DND-41 (cell line): ENCODE data around the gene CD19.
"Not testable (repeated sequence)": the region's sequence is repeated elsewhere in the genome, so short reads cannot be mapped to it uniquely, and the experiment has no call there.

Experiments used
- ATAC-seq: fragments of 200-7000 bp; cut with Tn5 transposase; 3 replicates; pipeline ENCODE4 v1.9.1; 2021; ENCODE audit warnings: low read depth; ENCODE audit not compliant: insufficient read depth
- DNase-seq: peaks from one replicate; pipeline ENCODE4 v3.0.0-alpha.2; 2020
- H2AFZ ChIP-seq: 2 replicates; pipeline ENCODE4 v1.6.0; 2012; ENCODE audit warnings: low read depth, low read length
- H3K27ac ChIP-seq: 2 replicates; pipeline ENCODE4 v1.5.1; 2012; ENCODE audit warnings: low read length, inconsistent platforms
- H3K27me3 ChIP-seq: fragments of 200-600 bp; sonication (generic); 2 replicates; pipeline ENCODE4 v1.6.0; 2012; ENCODE audit warnings: low read length, mild to moderate bottlenecking, inconsistent platforms; ENCODE audit not compliant: insufficient read depth, poor library complexity
- H3K36me3 ChIP-seq: 2 replicates; pipeline ENCODE4 v1.5.1; 2012; ENCODE audit warnings: low read length, inconsistent platforms; ENCODE audit not compliant: insufficient read depth
- H3K4me1 ChIP-seq: 2 replicates; pipeline ENCODE4 v1.5.1; 2012; ENCODE audit warnings: mild to moderate bottlenecking, low read length; ENCODE audit not compliant: insufficient read depth
- H3K4me2 ChIP-seq: 2 replicates; pipeline ENCODE4 v1.6.0; 2012; ENCODE audit warnings: mild to moderate bottlenecking, moderate library complexity, low read length, inconsistent platforms; ENCODE audit not compliant: insufficient read depth
- H3K4me3 ChIP-seq, 2 experiments: fragments of 200-600 bp in 1 of 2; shearing (Covaris generic) in 1 of 2; 2 replicates each; pipeline ENCODE4 v1.5.1; 2012 to 2016; ENCODE audit warnings: inconsistent platforms in 2 of 2, low read length in 2 of 2, mild to moderate bottlenecking in 2 of 2, low read depth in 1 of 2, moderate library complexity in 1 of 2
- H3K79me2 ChIP-seq: 2 replicates; pipeline ENCODE4 v1.6.0; 2012; ENCODE audit warnings: low read length, inconsistent platforms; ENCODE audit not compliant: insufficient read depth
- H3K9ac ChIP-seq: 2 replicates; pipeline ENCODE4 v1.6.0; 2012; ENCODE audit warnings: low read depth, mild to moderate bottlenecking, inconsistent platforms, low read length, moderate library complexity
- H3K9me3 ChIP-seq: 2 replicates; pipeline ENCODE4 v1.5.1; 2012; ENCODE audit warnings: low read length, moderate library complexity, mild to moderate bottlenecking, inconsistent platforms; ENCODE audit not compliant: insufficient read depth, severe bottlenecking
- H4K20me1 ChIP-seq: 2 replicates; pipeline ENCODE4 v1.6.0; 2012; ENCODE audit warnings: low read length; ENCODE audit not compliant: insufficient read depth
- CTCF ChIP-seq: IDR thresholded peaks from 2 replicates; pipeline ENCODE4 v1.5.1; 2012; ENCODE audit warnings: borderline replicate concordance, low read length, moderate library complexity, mild to moderate bottlenecking; ENCODE audit not compliant: poor library complexity, severe bottlenecking; ENCODE audit errors: extremely low read depth
- EZH2 ChIP-seq: IDR thresholded peaks from 3 replicates; pipeline ENCODE4 v1.6.1; 2012; ENCODE audit warnings: borderline replicate concordance, low read depth, mild to moderate bottlenecking, moderate library complexity, low read length, inconsistent platforms; ENCODE audit not compliant: severe bottlenecking

Gene CD19

GRCh38 chr16:28884045-28884444, 47.7 kb upstream of the CD19 start:
- Histone ChIP-seq H3K9me3 (no peaks in the 10 kb centered on the region), H3K27ac (no peak overlapping the region), H4K20me1 (no peaks in the 10 kb centered on the region), H3K36me3 (peaks cover 3% of the 10 kb centered on the region; the same call in 1 of the 2 replicates), H3K9ac (no peak overlapping the region), H3K4me3 (no peak overlapping the region), H3K4me1 (peaks cover 13% of the 10 kb centered on the region), H2AFZ (no peak overlapping the region), H3K27me3 (no peaks in the 10 kb centered on the region), H3K4me2 (no peak overlapping the region), H3K79me2 (peaks cover 6% of the 10 kb centered on the region)
- ATAC-seq = no peak
- DNase-seq = no peak
- TF ChIP-seq EZH2 (no peak), CTCF (no peak)

- no peak overlapping the region for H3K4me2 ChIP-seq
- peaks cover 3% of the 10 kb centered on the region; the same call in 1 of the 2 replicates for H3K36me3 ChIP-seq
- DNase-seq (no peak), ATAC-seq (no peak)
- H3K27me3 ChIP-seq = no peaks in the 10 kb centered on the region
- TF ChIP-seq EZH2 = no peak
- TF ChIP-seq CTCF = no peak
- H4K20me1 ChIP-seq = no peaks in the 10 kb centered on the region
- no peak overlapping the region for H3K9ac ChIP-seq
- H3K4me3 ChIP-seq = no peak overlapping the region
- no peaks in the 10 kb centered on the region for H3K9me3 ChIP-seq
- H3K4me1 ChIP-seq = no peaks in the 10 kb centered on the region
- H3K79me2 ChIP-seq = no peaks in the 10 kb centered on the region
- H3K27ac ChIP-seq = no peak overlapping the region
- no peak overlapping the region for H2AFZ ChIP-seq
Measured at GRCh38 chr16:28886945-28887344, 44.8 kb upstream of the CD19 start.

GRCh38 chr16:28890355-28890754, 41.4 kb upstream of the CD19 start:
- not testable (repeated sequence) for H3K9ac ChIP-seq, H3K36me3 ChIP-seq, H3K4me3 ChIP-seq, H3K9me3 ChIP-seq, H2AFZ ChIP-seq, H3K27me3 ChIP-seq, H4K20me1 ChIP-seq, H3K79me2 ChIP-seq, H3K27ac ChIP-seq, ATAC-seq, H3K4me2 ChIP-seq, DNase-seq, H3K4me1 ChIP-seq

- TF ChIP-seq EZH2 (no peak), CTCF (no peak)
- no peaks in the 10 kb centered on the region for H3K4me1 ChIP-seq
- H2AFZ ChIP-seq = no peak overlapping the region
- H3K9me3 ChIP-seq = no peaks in the 10 kb centered on the region
- no peaks in the 10 kb centered on the region for H3K27me3 ChIP-seq
- no peak overlapping the region for H3K27ac ChIP-seq
- no peaks in the 10 kb centered on the region for H4K20me1 ChIP-seq
- H3K79me2 ChIP-seq = no peaks in the 10 kb centered on the region
- no peak for DNase-seq
- H3K4me3 ChIP-seq = no peak overlapping the region
- H3K4me2 ChIP-seq = no peak overlapping the region
- H3K36me3 ChIP-seq = peaks cover 3% of the 10 kb centered on the region; the same call in 1 of the 2 replicates
- ATAC-seq = no peak
- no peak overlapping the region for H3K9ac ChIP-seq
Measured at GRCh38 chr16:28891964-28892890, 39.5 kb upstream of the CD19 start.
